Progenitor cell of endocrine pancreas (in vitro differentiated cells): Measurements from ENCODE around the gene ADAM22. TPM values are rescaled to one million over a fixed set of nuclear protein-coding genes. Genes with fewer than 3 reads are reported as not detected.

Source experiments
- DNase-seq: peaks from one replicate; pipeline ENCODE4 v3.0.0; 2021; ENCODE audit warnings: low spot score; ENCODE audit not compliant: unreplicated experiment
- H3K27ac Mint-ChIP-seq: 2 replicates; pipeline ENCODE4 v1.8.0; 2021; ENCODE audit warnings: mild to moderate bottlenecking, moderate library complexity, mixed read lengths
- H3K27me3 Mint-ChIP-seq: 2 replicates; pipeline ENCODE4 v1.8.0; 2021; ENCODE audit warnings: mixed read lengths
- H3K36me3 Mint-ChIP-seq: 2 replicates; pipeline ENCODE4 v1.8.0; 2022; ENCODE audit warnings: mixed read lengths; ENCODE audit not compliant: insufficient read depth
- H3K4me1 Mint-ChIP-seq: 2 replicates; pipeline ENCODE4 v1.8.0; 2021; ENCODE audit warnings: low read depth, mixed read lengths
- H3K4me3 Mint-ChIP-seq: 2 replicates; pipeline ENCODE4 v1.8.0; 2021; ENCODE audit warnings: low read depth, mild to moderate bottlenecking, moderate library complexity, mixed read lengths
- H3K9me3 Mint-ChIP-seq: 2 replicates; pipeline ENCODE4 v1.8.0; 2021; ENCODE audit warnings: low read depth, mixed read lengths
- CTCF ChIP-seq: fragments of 200-600 bp; sonication (generic); IDR thresholded peaks from one replicate; pipeline ENCODE4 v1.5.0; 2021; ENCODE audit warnings: antibody characterized with exemption, mild to moderate bottlenecking; ENCODE audit not compliant: unreplicated experiment
- total RNA-seq: library from RNA; stranded (reverse); gene quantifications from 2 replicates; pipeline ENCODE4 v1.2.1, GENCODE V29; 2021

ADAM22 gene
- total RNA-seq, 1 donor from 2014 or later, result 15.8 TPM

GRCh38 chr7:88105231-88105630 is 171.2 kb downstream of the ADAM22 start:
- no peaks in the 10 kb centered on the region for H3K4me1 Mint-ChIP-seq
- no peak overlapping the region for H3K4me3 Mint-ChIP-seq
- no peaks in the 10 kb centered on the region for H3K9me3 Mint-ChIP-seq
- H3K36me3 Mint-ChIP-seq, result no peaks in the 10 kb centered on the region
- H3K27ac Mint-ChIP-seq, result no peak overlapping the region
- H3K27me3 Mint-ChIP-seq, result no peaks in the 10 kb centered on the region
- no peak for TF ChIP-seq CTCF
- DNase-seq, result no peak

GRCh38 chr7:88106434-88106833 is 172.4 kb downstream of the ADAM22 start:
- Mint-ChIP-seq H3K4me1 (no peaks in the 10 kb centered on the region), H3K36me3 (no peaks in the 10 kb centered on the region), H3K27me3 (no peaks in the 10 kb centered on the region), H3K4me3 (no peak overlapping the region), H3K27ac (no peak overlapping the region), H3K9me3 (no peaks in the 10 kb centered on the region)
- no peak for TF ChIP-seq CTCF
- no peak for DNase-seq

GRCh38 chr7:88109612-88110011 is 175.6 kb downstream of the ADAM22 start:
- H3K36me3 Mint-ChIP-seq, result peaks cover 2% of the 10 kb centered on the region
- TF ChIP-seq CTCF, result no peak
- H3K27me3 Mint-ChIP-seq, result no peaks in the 10 kb centered on the region
- H3K27ac Mint-ChIP-seq, result no peak overlapping the region
- DNase-seq, result no peak
- H3K4me3 Mint-ChIP-seq, result no peak overlapping the region
- H3K9me3 Mint-ChIP-seq, result no peaks in the 10 kb centered on the region
- H3K4me1 Mint-ChIP-seq, result no peaks in the 10 kb centered on the region

- H3K36me3 Mint-ChIP-seq, result peaks cover 2% of the 10 kb centered on the region
- DNase-seq, result no peak
- H3K9me3 Mint-ChIP-seq, result no peaks in the 10 kb centered on the region
- peak; percentile 68 for TF ChIP-seq CTCF
- H3K27me3 Mint-ChIP-seq, result no peaks in the 10 kb centered on the region
- no peak overlapping the region for H3K27ac Mint-ChIP-seq
- peaks cover 2% of the 10 kb centered on the region for H3K4me1 Mint-ChIP-seq
- H3K4me3 Mint-ChIP-seq, result no peak overlapping the region
Observed at GRCh38 chr7:88111140-88111743, 177.2 kb downstream of the ADAM22 start.

GRCh38 chr7:88111954-88112471 is 178.0 kb downstream of the ADAM22 start:
- no peak overlapping the region for H3K4me3 Mint-ChIP-seq
- H3K9me3 Mint-ChIP-seq, result no peaks in the 10 kb centered on the region
- H3K36me3 Mint-ChIP-seq, result peaks cover 2% of the 10 kb centered on the region
- peaks cover 4% of the 10 kb centered on the region for H3K4me1 Mint-ChIP-seq
- no peak overlapping the region for H3K27ac Mint-ChIP-seq
- no peaks in the 10 kb centered on the region for H3K27me3 Mint-ChIP-seq
- DNase-seq, result no peak
- no peak for TF ChIP-seq CTCF
